HepG2 (cell line): ENCODE data around the gene SLC9A5. TPM values are rescaled to one million over a fixed set of nuclear protein-coding genes. Genes with fewer than 3 reads are reported as not detected.

Experiments
- ATF4 ChIP-seq, 2 experiments: fragments of 450-650 bp in 1 of 2; sonication (generic) in 1 of 2; formaldehyde crosslinking; IDR thresholded peaks; 2 replicates each; pipeline versions ENCODE4 v1.5.0 to v1.8.0; 2020 to 2022; ENCODE audit warnings: mild to moderate bottlenecking in 1 of 2, missing genetic modification reagents in 1 of 2
- CBFB ChIP-seq: sonication (generic); formaldehyde crosslinking; IDR thresholded peaks from 2 replicates; pipeline ENCODE4 v1.4.0; 2020; ENCODE audit warnings: missing genetic modification reagents
- CBX5 ChIP-seq: sonication (generic); formaldehyde crosslinking; IDR thresholded peaks from 2 replicates; pipeline ENCODE4 v1.4.0; 2020; ENCODE audit warnings: missing genetic modification reagents, borderline replicate concordance
- CREB1 ChIP-seq, 2 experiments: fragments of 450-650 bp in 1 of 2; IDR thresholded peaks; 2 replicates each; pipeline ENCODE4 v1.6.1; 2016 to 2017; ENCODE audit warnings: control low read depth in 1 of 2, mild to moderate bottlenecking in 1 of 2, missing compliant biosample characterization in 1 of 2, missing genetic modification characterization in 1 of 2
- HOXD1 ChIP-seq: sonication (generic); formaldehyde crosslinking; IDR thresholded peaks from 2 replicates; pipeline ENCODE4 v1.5.0; 2020; ENCODE audit warnings: missing genetic modification reagents
- JUN ChIP-seq: sonication (generic); formaldehyde crosslinking; IDR thresholded peaks from 2 replicates; pipeline ENCODE4 v1.4.0; 2020; ENCODE audit warnings: mild to moderate bottlenecking, missing genetic modification reagents
- KDM5B ChIP-seq: sonication (generic); formaldehyde crosslinking; IDR thresholded peaks from 2 replicates; pipeline ENCODE4 v1.4.0; 2020; ENCODE audit warnings: missing genetic modification reagents, mild to moderate bottlenecking, borderline replicate concordance
- POLR2AphosphoS5 ChIP-seq: IDR thresholded peaks from 2 replicates; pipeline ENCODE4 v1.6.1; 2012; ENCODE audit warnings: low read depth, low read length
- RXRB ChIP-seq: IDR thresholded peaks from 2 replicates; pipeline ENCODE4 v1.6.1; 2016; ENCODE audit warnings: borderline replicate concordance, missing genetic modification reagents, missing compliant biosample characterization
- SMAD1 ChIP-seq: sonication (generic); formaldehyde crosslinking; IDR thresholded peaks from 2 replicates; pipeline ENCODE4 v1.4.0; 2020; ENCODE audit warnings: missing genetic modification reagents, low read depth, mild to moderate bottlenecking, borderline replicate concordance
- ZC3H13 ChIP-seq: sonication (generic); formaldehyde crosslinking; IDR thresholded peaks from 2 replicates; pipeline ENCODE4 v1.8.1; 2023; ENCODE audit warnings: mild to moderate bottlenecking, missing genetic modification reagents, moderate library complexity
- ZHX1 ChIP-seq: sonication (generic); formaldehyde crosslinking; IDR thresholded peaks from 2 replicates; pipeline ENCODE4 v1.8.1; 2022; ENCODE audit warnings: low read depth, mild to moderate bottlenecking, missing genetic modification reagents
- ZNF234 ChIP-seq: sonication (generic); formaldehyde crosslinking; conservative IDR thresholded peaks from 2 replicates; pipeline ENCODE4 v1.5.1; 2020; ENCODE audit warnings: mild to moderate bottlenecking, missing genetic modification reagents
- ZNF382 ChIP-seq: sonication (generic); formaldehyde crosslinking; IDR thresholded peaks from 2 replicates; pipeline ENCODE4 v1.5.0; 2020; ENCODE audit warnings: missing genetic modification reagents, mild to moderate bottlenecking, borderline replicate concordance
- ZNF546 ChIP-seq: sonication (generic); formaldehyde crosslinking; conservative IDR thresholded peaks from 2 replicates; pipeline ENCODE4 v1.8.1; 2023; ENCODE audit warnings: mild to moderate bottlenecking, missing genetic modification reagents
- ZNF589 ChIP-seq: sonication (generic); formaldehyde crosslinking; conservative IDR thresholded peaks from 2 replicates; pipeline ENCODE4 v1.8.0; 2022; ENCODE audit warnings: mild to moderate bottlenecking, moderate library complexity, missing genetic modification reagents
- ZNF597 ChIP-seq: sonication (generic); formaldehyde crosslinking; IDR thresholded peaks from 2 replicates; pipeline ENCODE4 v1.5.0; 2020; ENCODE audit warnings: missing genetic modification reagents
- ZNF619 ChIP-seq: sonication (generic); formaldehyde crosslinking; IDR thresholded peaks from 2 replicates; pipeline ENCODE4 v1.4.0; 2020; ENCODE audit warnings: mild to moderate bottlenecking, missing genetic modification reagents
- ZNF772 ChIP-seq: sonication (generic); formaldehyde crosslinking; IDR thresholded peaks from 2 replicates; pipeline ENCODE4 v1.5.0; 2020; ENCODE audit warnings: mild to moderate bottlenecking, missing genetic modification reagents
- polyA plus RNA-seq, 8 experiments: library from polyadenylated mRNA; depleted of rRNA in 3 of 8; stranded (reverse) in 7 of 8; unstranded in 1 of 8; fragments of >200 nt; fragmentation: Illumina TruSeq in 4 of 8; extraction: Trizol in 4 of 8; gene quantifications; 2 replicates each; pipeline versions ENCODE4 v1.2.1 to v1.2.3, GENCODE V29; 2011 to 2016; ENCODE audit warnings: low read depth in 4 of 8, missing spikeins in 1 of 8, mixed read lengths in 1 of 8; ENCODE audit not compliant: insufficient read depth in 1 of 8
- total RNA-seq, 5 experiments: library from RNA; depleted of rRNA; stranded (reverse); fragments of >200 nt; fragmentation: Illumina TruSeq; extraction: Trizol; gene quantifications; 2 replicates each; pipeline ENCODE4 v1.2.3, GENCODE V29; 2016; ENCODE audit warnings: low read depth in 1 of 5
- TF ChIP-seq, protein P1 (sequence below): sonication (generic); formaldehyde crosslinking; IDR thresholded peaks from 2 replicates; pipeline ENCODE4 v1.9.0; 2022; ENCODE audit warnings: missing genetic modification reagents, mild to moderate bottlenecking, borderline replicate concordance

Gene SLC9A5
- total and polyA plus RNA-seq, 2 of the 13 experiments (the other 11 are each of a cell fraction or from before 2014, with no cell fraction given), result 0.58 to 1.4 TPM

DNA sequence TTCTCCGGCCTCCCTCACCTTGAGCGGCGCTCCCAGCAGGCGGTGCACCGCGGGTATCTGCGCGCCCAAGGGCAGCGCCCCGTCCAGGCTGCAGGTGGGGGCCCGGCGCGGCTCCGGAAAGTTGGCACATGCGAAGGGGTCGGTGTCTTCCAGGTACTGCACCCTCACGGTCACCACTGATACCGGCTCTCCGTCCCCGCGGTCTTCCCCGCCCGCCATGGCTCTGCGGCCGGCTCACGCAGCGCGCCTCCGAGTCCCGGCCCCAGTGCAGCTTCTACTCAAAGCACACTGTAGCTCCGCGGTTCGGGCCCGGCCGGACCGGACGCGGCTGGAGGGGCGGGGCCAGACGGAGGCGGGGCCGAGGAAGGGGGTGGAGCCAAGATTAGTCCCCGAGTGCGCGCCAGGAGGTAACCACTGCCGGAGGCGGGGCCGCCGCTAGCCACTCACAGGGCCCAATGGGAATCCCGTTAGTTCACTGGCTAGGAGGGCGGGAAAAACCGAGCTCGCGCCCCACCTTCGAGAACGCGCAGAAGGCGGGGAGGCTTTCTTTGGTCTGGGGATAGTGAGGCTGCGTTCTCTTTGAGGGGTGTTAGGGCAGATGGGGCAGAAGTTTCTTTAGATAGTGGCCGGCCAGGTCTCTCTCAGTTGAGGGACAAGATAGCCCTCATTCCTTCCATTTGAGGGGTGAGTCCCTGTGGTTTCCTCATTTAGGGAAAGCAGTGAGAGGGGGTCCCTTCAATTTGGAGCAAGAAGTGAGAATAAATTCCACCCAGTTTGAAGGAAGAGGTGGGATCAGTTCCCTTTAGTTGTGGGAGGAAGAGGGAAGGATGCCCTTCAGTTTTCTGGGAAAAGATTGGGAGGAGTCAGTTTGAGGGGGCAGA is 1.3 kb upstream of the SLC9A5 start, which contains the start of gene FHOD1 (continued):
- TF ChIP-seq ZNF597 (CRISPR knock-in tag) (no peak), JUN (CRISPR knock-in tag) (no peak), ZHX1 (CRISPR knock-in tag) (0 out of 2 replicates have a peak, but pooled peaks have one; percentile 25), ZNF382 (CRISPR knock-in tag) (no peak), CBFB (CRISPR knock-in tag) (peak; percentile 77; the same call in 1 of the 2 replicates), ZNF772 (CRISPR knock-in tag) (peak; percentile 75), CBX5 (peak; percentile 51; the same call in 1 of the 2 replicates), RXRB (CRISPR knock-in tag) (0 out of 2 replicates have a peak, but pooled peaks have one; percentile 30), SMAD1 (CRISPR knock-in tag) (no peak; the same call in 1 of the 2 replicates), POLR2AphosphoS5 (peak; percentile 58; the same call in 1 of the 2 replicates), CREB1 (IDR thresholded peaks at IDR 0.05) (no peak), CREB1 (CRISPR knock-in tag; IDR thresholded peaks at IDR 0.05) (no peak), ZNF546 (CRISPR knock-in tag) (no peak), ZNF589 (CRISPR knock-in tag) (peak; percentile 71; the same call in 1 of the 2 replicates), ATF4 (CRISPR knock-in tag; IDR thresholded peaks at IDR 0.05) (0 out of 4 replicates have a peak, but pooled peaks of 1 of the 2 experiments have one; percentile 42), HOXD1 (CRISPR knock-in tag) (peak; percentile 69; the same call in 1 of the 2 replicates), ZNF619 (CRISPR knock-in tag) (no peak), ZC3H13 (CRISPR knock-in tag) (peak; percentile 87), ZNF234 (CRISPR knock-in tag) (no peak; the same call in 1 of the 2 replicates), KDM5B (CRISPR knock-in tag) (0 out of 2 replicates have a peak, but pooled peaks have one; percentile 50)
- TF ChIP-seq, protein P1, sequence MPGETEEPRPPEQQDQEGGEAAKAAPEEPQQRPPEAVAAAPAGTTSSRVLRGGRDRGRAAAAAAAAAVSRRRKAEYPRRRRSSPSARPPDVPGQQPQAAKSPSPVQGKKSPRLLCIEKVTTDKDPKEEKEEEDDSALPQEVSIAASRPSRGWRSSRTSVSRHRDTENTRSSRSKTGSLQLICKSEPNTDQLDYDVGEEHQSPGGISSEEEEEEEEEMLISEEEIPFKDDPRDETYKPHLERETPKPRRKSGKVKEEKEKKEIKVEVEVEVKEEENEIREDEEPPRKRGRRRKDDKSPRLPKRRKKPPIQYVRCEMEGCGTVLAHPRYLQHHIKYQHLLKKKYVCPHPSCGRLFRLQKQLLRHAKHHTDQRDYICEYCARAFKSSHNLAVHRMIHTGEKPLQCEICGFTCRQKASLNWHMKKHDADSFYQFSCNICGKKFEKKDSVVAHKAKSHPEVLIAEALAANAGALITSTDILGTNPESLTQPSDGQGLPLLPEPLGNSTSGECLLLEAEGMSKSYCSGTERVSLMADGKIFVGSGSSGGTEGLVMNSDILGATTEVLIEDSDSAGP (CRISPR knock-in tag), result peak; percentile 62; the same call in 1 of the 2 replicates
